HG03575 (cell line): ENCODE results near the gene PPIA.

ENCODE experiments used
- ATAC-seq: cut with Tn5 transposase; IDR thresholded peaks from one replicate; pipeline ENCODE4 v1.9.1; 2021; ENCODE audit not compliant: unreplicated experiment, insufficient number of reproducible peaks, low FRiP score; ENCODE audit errors: extremely low read depth

PPIA gene

GRCh38 chr7:44796504-44797328 lies at the start of gene PPIA:
Gene PPIA, plus strand, starts transcription at chr7:44796681. Its CDS starts 44 bp downstream, at chr7:44796725.
- no peak for ATAC-seq

- no peak for ATAC-seq
Measured at GRCh38 chr7:44748045-44748947, 48.2 kb upstream of the PPIA start, which contains the start of gene ZMIZ2. Gene ZMIZ2, plus strand, starts transcription at chr7:44748847. Its CDS starts 7,403 bp downstream, at chr7:44756250.

DNA sequence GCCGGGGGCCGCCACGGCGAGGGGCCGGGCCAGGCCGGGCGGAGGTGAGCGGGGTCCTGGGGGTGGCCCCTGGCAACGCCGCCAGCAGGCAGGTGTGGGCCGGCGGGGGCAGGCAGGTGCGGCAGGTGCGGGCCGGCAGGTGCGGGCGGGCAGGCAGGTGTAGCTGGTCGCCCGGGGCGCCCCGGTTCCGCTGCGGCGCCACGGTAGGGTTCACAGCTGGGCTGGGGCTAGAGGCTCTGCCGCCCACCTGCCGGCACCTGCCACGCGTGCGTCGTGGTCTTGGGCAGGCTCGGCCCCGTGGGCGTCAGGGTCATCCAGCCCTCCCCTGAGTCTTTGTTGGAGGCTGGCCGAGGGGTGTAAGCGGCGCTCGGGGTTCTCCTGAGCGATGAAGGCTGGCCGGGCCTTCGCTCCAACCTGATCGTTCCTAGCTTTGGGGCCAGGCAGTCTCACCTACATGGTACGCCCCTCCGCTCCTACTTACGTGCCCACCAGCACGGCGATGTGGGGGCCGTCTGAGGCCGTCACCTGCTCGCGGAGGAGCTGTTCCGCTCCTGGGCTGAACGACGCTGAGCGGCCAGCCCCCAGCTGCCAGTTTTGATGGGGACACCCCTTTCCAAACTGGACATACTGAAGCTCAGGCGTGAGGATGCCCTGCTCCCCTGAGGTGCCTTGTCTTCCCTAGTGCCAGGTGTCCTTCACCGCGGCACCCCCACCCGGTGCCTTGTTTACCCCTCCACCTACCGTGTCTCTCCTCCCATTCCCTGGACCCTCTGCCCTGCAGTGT lies 47.3 kb upstream of the PPIA start:
- ATAC-seq: no peak

- no peak for ATAC-seq
Measured at GRCh38 chr7:44749992-44750391, 46.5 kb upstream of the PPIA start.

DNA sequence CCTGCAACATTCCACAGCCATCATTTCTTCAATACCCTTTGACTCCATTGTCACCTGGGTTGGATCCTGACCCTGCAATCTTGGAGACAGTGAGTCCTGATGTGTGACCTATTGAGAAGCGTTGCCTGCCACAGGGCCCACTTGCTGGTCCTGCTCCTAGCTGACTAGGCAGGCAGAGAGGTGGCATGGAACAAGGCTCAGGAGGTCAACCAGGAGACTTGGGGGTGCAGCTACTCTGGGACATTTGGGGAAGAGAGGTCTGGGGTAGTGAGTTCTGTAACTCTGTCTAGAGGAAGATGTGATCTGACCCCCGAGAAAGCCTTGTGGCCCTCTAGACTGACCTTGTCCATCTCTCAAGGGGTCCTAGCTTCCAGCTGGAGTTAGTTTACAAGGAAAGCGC lies 46.1 kb upstream of the PPIA start:
- no peak for ATAC-seq

DNA sequence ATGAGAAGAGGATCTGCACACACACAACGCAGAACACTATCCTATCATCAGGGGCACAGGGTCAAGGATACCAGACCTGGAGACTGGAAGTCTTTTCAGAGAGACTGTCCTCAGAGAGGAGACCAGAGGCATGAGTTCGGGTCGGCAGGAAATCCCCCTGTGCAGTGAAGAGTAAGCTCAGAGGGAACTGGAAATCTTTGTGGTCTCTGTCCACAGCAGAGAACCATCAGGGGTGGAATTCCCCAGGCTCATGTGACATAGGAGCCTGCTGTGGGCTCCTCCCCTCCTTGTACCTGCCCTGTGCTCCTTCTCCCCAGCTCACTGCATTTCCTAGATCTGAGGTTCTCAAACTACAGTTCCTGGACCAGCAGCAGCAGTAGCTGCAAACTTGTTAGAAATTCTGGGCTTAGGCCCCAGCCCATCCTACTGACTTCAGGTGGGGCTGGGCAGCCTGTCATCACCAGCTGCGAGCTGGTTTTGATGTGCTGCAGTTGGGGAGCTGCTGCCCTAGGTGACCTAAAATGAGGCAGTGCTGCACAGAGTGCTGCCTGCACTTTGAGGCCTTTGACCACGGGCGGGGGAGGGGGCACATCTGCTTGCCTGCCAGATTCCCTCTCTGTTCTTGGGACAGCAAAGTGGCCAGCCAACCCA lies 45.4 kb upstream of the PPIA start:
- ATAC-seq: peak; percentile 54

DNA sequence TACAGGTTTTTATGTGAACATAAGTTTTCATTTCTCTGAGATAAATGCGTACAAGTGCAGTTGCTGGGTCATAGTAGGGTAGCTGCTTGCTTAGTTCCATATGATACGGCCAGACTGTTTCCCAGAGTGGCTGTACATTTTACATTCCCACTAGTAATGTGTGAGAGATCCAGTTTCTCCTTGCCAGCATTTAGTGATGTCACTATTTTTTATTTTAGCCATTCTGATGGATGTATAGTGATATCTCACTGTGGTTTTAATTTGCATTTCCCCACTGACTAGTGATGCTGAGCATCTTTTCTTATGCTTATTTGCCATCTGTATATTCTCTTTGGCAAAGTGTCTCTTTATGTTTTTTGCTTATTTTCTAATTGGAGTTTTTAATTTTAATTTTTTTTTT lies 43.7 kb upstream of the PPIA start:
- ATAC-seq: no peak

DNA sequence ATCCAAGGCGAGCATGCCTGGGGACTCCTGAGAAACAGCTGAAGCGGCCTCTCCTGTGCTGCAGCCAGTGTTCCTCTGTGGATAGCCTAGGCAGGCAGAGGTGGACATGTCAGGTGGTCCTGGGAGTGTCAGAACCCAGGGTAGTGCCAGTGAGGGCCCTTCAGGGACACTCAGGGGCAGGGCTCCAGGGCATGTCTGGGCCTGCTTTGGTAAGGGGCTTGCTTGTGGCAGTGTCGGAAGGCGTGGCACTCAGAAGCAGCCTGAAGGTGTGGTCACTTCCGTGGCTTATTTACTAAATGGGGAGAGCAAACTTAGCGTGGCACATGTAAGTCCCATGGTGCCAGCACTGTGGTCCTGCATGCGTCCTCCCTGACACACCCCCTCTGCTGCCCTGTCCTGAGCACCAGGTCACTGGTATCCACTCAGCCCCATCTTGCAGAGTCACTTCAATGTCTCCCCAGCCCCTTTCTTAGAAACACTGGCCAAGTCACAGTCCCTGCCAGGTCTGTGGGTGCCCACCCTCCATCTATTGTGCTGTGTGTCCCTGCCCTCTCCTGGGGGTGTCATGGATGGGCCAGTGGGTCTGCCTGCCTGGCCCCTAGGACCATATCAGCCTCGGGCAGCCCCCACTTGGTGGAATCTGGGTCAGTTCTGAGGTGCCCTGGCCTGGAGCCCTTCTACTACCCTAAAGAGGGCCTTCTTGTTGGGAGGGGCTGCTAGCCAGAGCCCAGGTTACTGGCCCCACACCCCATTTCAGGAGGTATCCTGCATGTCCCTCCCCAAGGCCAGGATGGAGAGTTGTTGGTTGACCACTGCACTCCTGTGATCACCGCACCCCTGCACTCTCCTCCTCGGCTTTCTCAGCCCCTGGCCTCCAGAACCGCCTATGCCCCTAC lies 41.4 kb upstream of the PPIA start:
- ATAC-seq: no peak

DNA sequence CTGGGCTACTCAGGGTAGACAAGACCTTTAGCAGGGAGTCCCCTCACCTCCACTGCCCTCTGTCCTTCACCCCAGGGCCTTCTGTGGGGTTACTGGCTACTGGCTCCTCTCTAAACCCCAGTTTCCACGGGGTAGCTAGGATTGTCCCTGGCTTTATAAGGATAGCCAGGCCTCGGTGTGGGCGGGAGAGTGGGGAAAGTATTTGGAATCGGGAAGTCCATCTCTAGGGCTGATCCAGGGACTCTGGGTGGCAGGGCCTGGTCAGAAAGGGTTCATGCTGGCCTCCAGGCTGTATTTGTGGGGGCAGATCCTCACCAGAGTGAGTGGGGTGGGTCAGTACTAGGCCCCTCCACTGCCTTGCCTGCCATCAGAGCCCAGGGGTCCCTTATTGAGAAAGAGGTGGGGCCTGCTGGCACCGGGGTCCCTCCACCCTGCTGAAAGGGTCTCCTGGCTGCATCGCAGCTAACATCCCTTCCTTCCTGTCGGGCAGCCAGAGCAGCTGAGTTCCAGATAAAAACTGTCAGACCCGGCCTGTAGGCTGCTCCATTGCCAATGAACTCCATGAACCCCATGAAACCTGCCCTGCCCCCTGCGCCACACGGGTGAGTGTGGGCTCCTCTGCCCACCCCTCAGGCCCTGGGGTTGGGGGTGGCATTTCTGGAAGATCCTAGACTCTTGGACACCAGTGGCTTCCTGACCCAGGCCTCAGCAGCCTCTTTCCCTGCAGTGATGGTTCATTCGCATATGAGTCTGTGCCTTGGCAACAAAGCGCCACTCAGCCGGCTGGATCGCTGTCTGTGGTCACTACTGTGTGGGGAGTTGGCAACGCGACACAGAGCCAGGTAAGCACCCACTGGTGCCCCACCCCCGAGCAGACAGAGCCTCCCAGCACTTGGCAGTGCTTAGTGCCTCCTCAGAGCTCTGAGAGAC lies 40.5 kb upstream of the PPIA start:
- ATAC-seq: no peak

DNA sequence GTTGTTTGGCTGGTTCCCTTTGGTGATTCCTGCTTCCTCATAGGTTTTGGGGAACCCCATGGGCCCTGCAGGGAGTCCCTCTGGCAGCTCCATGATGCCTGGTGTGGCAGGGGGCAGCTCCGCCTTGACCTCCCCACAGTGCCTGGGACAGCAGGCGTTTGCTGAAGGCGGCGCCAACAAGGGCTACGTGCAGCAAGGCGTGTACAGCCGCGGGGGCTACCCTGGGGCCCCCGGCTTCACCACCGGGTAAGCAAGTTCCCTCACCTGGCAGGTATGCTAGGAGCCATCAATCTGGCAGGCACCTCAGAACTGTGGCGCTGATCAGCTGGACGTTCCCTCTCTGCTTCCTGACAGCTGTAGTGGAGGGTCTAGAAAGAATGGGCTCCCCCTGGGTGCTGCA lies 39.6 kb upstream of the PPIA start:
- no peak for ATAC-seq

DNA sequence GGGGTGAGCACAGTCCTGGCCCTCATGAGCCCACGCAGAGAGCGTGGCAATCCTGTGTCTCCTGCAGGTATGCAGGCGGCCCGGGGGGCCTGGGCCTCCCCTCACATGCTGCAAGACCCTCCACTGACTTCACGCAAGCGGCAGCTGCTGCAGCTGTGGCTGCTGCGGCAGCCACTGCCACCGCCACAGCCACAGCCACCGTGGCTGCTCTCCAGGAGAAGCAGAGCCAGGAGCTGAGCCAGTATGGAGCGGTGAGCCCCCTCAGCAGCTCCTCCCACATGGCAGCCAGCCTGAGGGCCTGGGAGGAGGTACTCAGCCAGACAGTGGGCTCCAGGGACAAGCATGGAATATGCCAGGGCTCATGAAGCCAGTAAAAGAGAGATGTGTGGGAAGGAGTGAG lies 39.2 kb upstream of the PPIA start:
- no peak for ATAC-seq

DNA sequence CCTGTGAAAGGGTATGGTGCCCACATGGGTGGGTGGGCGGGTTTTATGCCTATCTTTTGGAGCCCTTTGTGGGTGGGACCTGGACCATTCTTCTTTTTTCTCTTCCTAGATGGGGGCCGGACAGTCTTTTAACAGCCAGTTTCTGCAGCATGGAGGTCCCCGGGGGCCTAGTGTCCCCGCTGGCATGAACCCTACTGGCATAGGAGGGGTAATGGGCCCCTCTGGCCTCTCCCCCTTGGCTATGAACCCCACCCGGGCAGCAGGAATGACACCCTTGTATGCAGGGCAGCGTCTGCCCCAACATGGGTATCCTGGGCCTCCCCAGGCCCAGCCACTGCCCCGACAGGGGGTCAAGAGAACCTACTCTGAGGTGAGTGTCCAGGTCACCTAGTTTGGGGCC lies 38.7 kb upstream of the PPIA start:
- ATAC-seq: no peak

- no peak for ATAC-seq
Measured at GRCh38 chr7:44759246-44759645, 37.2 kb upstream of the PPIA start.

- no peak for ATAC-seq
Measured at GRCh38 chr7:44760034-44760580, 36.4 kb upstream of the PPIA start.

- ATAC-seq: no peak
Measured at GRCh38 chr7:44761207-44762161, 35.0 kb upstream of the PPIA start.

- no peak for ATAC-seq
Measured at GRCh38 chr7:44762300-44762699, 34.2 kb upstream of the PPIA start.
